K562 (cell line): ENCODE data around the gene DENND10. TPM values are rescaled to one million over a fixed set of nuclear protein-coding genes. Genes with fewer than 3 reads are reported as not detected.
A peak's percentile ranks its signal among the peaks of the same experiment; 100 is the strongest.

ENCODE experiments used
- BDP1 ChIP-seq: IDR thresholded peaks from 3 replicates; pipeline ENCODE4 v1.6.1; 2011; ENCODE audit not compliant: insufficient read length, insufficient read depth
- BRF1 ChIP-seq: IDR thresholded peaks from 3 replicates; pipeline ENCODE4 v1.6.1; 2011; ENCODE audit warnings: borderline replicate concordance, mild to moderate bottlenecking; ENCODE audit not compliant: insufficient read length; ENCODE audit errors: extremely low read depth
- CBX5 ChIP-seq: IDR thresholded peaks from 2 replicates; pipeline ENCODE4 v1.6.1; 2014; ENCODE audit warnings: low read depth, borderline replicate concordance
- CEBPG ChIP-seq, 3 experiments: fragments of 200-800 bp in 1 of 3; sonication (Bioruptor generic) in 1 of 3; sonication (generic) in 1 of 3; formaldehyde crosslinking in 1 of 3; IDR thresholded peaks in 2 of 3; conservative IDR thresholded peaks in 1 of 3; 2 replicates each; pipeline versions ENCODE4 v1.6.1 to v1.8.0; 2016 to 2022; ENCODE audit warnings: missing compliant biosample characterization in 2 of 3, missing genetic modification characterization in 2 of 3, mild to moderate bottlenecking in 1 of 3, missing genetic modification reagents in 1 of 3
- CXXC5 ChIP-seq: fragments of 250-450 bp; sonication (Bioruptor Pico); IDR thresholded peaks from 2 replicates; pipeline ENCODE4 v1.8.0; 2022; ENCODE audit warnings: inconsistent platforms, mild to moderate bottlenecking, moderate library complexity
- EHMT2 ChIP-seq: fragments of 450-650 bp; IDR thresholded peaks from 2 replicates; pipeline ENCODE4 v1.6.1; 2018; ENCODE audit warnings: antibody characterized with exemption
- EZH2 ChIP-seq: IDR thresholded peaks from 2 replicates; pipeline ENCODE4 v1.6.1; 2012; ENCODE audit warnings: low read depth, mild to moderate bottlenecking, inconsistent platforms, low read length, borderline replicate concordance
- HNRNPK ChIP-seq: fragments of 200-400 bp; formaldehyde crosslinking; IDR thresholded peaks from one replicate; pipeline ENCODE4 v1.6.1; 2018; ENCODE audit warnings: mild to moderate bottlenecking, low read depth, low read length; ENCODE audit not compliant: poor library complexity, severe bottlenecking
- ILF3 ChIP-seq: fragments of 450-650 bp; IDR thresholded peaks from 2 replicates; pipeline ENCODE4 v1.6.1; 2018; ENCODE audit warnings: antibody characterized with exemption, mild to moderate bottlenecking, moderate library complexity, borderline replicate concordance
- JUNB ChIP-seq: fragments of 450-650 bp; formaldehyde crosslinking; conservative IDR thresholded peaks from 2 replicates; pipeline ENCODE4 v1.4.0; 2020; ENCODE audit warnings: mild to moderate bottlenecking
- KDM1A ChIP-seq, 2 experiments: fragments of 450-650 bp; IDR thresholded peaks; 2 replicates each; pipeline ENCODE4 v1.6.1; 2016; ENCODE audit warnings: mild to moderate bottlenecking in 2 of 2
- KLF13 ChIP-seq: fragments of 450-650 bp; IDR thresholded peaks from 2 replicates; pipeline ENCODE4 v1.6.1; 2016; ENCODE audit warnings: missing genetic modification characterization, low read depth, mild to moderate bottlenecking, missing compliant biosample characterization, moderate library complexity, borderline replicate concordance
- L3MBTL2 ChIP-seq: fragments of 450-650 bp; IDR thresholded peaks from 2 replicates; pipeline ENCODE4 v1.6.1; 2016; ENCODE audit warnings: mild to moderate bottlenecking, moderate library complexity
- LEF1 ChIP-seq: fragments of 450-650 bp; IDR thresholded peaks from 2 replicates; pipeline ENCODE4 v1.6.1; 2016; ENCODE audit warnings: mild to moderate bottlenecking
- MCM5 ChIP-seq: fragments of 450-650 bp; IDR thresholded peaks from 2 replicates; pipeline ENCODE4 v1.6.1; 2016; ENCODE audit warnings: low read depth
- NFATC3 ChIP-seq: fragments of 450-650 bp; IDR thresholded peaks from 2 replicates; pipeline ENCODE4 v1.6.1; 2017; ENCODE audit warnings: mild to moderate bottlenecking
- PURB ChIP-seq: sonication (generic); formaldehyde crosslinking; IDR thresholded peaks from 2 replicates; pipeline ENCODE4 v1.9.0; 2021; ENCODE audit warnings: low read depth, mild to moderate bottlenecking, missing genetic modification reagents
- TEAD2 ChIP-seq: fragments of 450-650 bp; IDR thresholded peaks from 2 replicates; pipeline ENCODE4 v1.6.1; 2016; ENCODE audit warnings: missing genetic modification characterization, control low read depth, missing compliant biosample characterization
- WHSC1 ChIP-seq: IDR thresholded peaks from one replicate; pipeline ENCODE4 v1.6.1; 2012; ENCODE audit warnings: low read length, control low read depth, inconsistent platforms
- ZNF445 ChIP-seq: fragments of 250-450 bp; sonication (Bioruptor Pico); IDR thresholded peaks from 2 replicates; pipeline ENCODE4 v1.4.0; 2020; ENCODE audit warnings: low read depth, mild to moderate bottlenecking, moderate library complexity
- ZSCAN29 ChIP-seq: fragments of 450-650 bp; IDR thresholded peaks from 2 replicates; pipeline ENCODE4 v1.6.1; 2017
- polyA plus RNA-seq, 8 experiments: library from polyadenylated mRNA; depleted of rRNA in 4 of 8; stranded (reverse) in 5 of 8; unstranded in 3 of 8; fragments of >200 nt; fragmentation: Nextera tagmentation in 2 of 8; fragmentation: Illumina TruSeq in 1 of 8; extraction: Ambion mirVana in 2 of 8; extraction: Trizol in 1 of 8; gene quantifications; 2 replicates each; pipeline versions ENCODE4 v1.2.1 to v1.2.3, GENCODE V29; 2011 to 2014; ENCODE audit warnings: inconsistent platforms in 1 of 8, missing spikeins in 1 of 8
- total RNA-seq, 7 experiments: library from RNA; depleted of rRNA in 6 of 7; stranded (reverse); fragments of >200 nt in 6 of 7; fragmentation: Illumina TruSeq in 2 of 7; extraction: Trizol in 2 of 7; gene quantifications; 2 replicates each; pipeline versions ENCODE4 v1.2.1 to v1.2.3, GENCODE V29; 2011 to 2021; ENCODE audit warnings: low replicate concordance in 1 of 7
- TF ChIP-seq, protein P1 (sequence below): fragments of 250-450 bp; sonication (Bioruptor Pico); IDR thresholded peaks from 2 replicates; pipeline ENCODE4 v1.4.0; 2020
- TF ChIP-seq, protein P2 (sequence below): fragments of 250-450 bp; sonication (Bioruptor Pico); IDR thresholded peaks from 2 replicates; pipeline ENCODE4 v1.5.1; 2021; ENCODE audit warnings: mild to moderate bottlenecking
- TF ChIP-seq, protein P3 (sequence below), 2 experiments: IDR thresholded peaks in 1 of 2; conservative IDR thresholded peaks in 1 of 2; 2 replicates each; pipeline ENCODE4 v1.6.1; 2016; ENCODE audit warnings: low read depth in 2 of 2, mild to moderate bottlenecking in 1 of 2, missing compliant biosample characterization in 1 of 2, missing genetic modification characterization in 1 of 2, moderate library complexity in 1 of 2

DENND10 gene
- total and polyA plus RNA-seq, 9 of the 15 experiments (the other 6 are each of a cell fraction or from before 2014, with no cell fraction given), result 9.4 to 20.0 (median 12.5) TPM

DNA sequence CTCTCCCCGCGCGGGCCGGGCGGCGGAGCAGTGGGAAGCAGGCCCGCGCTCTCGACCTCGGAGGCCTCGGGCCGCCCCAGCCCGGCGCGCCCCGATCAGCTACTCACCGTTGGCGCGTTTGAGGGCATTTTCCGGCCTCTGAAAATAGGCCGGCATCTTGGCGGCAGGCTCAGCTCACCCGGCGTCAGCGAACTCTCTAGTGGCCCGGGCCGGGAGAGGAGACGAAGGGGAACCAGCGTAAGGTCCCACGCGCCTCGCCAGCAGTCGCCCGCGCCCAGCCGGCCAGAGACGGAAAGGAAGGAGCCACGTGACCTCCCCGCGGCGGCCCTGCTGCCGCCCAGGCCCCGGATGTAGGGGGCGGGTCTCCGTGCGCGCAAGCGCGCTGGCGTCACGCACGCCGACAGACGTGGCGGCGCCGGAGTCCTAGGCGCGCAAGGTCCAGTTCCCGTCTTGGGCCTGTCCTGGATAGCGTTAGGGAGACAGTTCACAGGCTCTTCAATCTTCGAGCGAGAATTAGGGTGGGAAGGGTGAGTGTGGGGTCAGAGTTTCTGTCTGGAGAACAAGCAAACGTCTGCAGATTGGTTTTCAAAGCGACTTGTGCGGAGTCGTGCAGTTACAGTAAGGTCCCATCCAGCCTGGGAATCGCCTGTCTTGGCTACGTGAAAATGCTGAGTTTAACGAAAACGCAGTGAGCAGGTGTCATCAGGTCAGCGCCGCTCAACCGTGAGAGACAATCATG, 23.2 kb upstream of the DENND10 start, which contains the start of gene EIF3A (continued):
- TF ChIP-seq, protein P1, sequence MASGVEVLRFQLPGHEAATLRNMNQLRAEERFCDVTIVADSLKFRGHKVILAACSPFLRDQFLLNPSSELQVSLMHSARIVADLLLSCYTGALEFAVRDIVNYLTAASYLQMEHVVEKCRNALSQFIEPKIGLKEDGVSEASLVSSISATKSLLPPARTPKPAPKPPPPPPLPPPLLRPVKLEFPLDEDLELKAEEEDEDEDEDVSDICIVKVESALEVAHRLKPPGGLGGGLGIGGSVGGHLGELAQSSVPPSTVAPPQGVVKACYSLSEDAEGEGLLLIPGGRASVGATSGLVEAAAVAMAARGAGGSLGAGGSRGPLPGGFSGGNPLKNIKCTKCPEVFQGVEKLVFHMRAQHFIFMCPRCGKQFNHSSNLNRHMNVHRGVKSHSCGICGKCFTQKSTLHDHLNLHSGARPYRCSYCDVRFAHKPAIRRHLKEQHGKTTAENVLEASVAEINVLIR (CRISPR knock-in tag), result 0 out of 2 replicates have a peak, but pooled peaks have one; percentile 28
- TF ChIP-seq KDM1A (IDR thresholded peaks at IDR 0.05) (no peak), WHSC1 (no peak), EHMT2 (no peak), CEBPG (CRISPR knock-in tag; IDR thresholded peaks at IDR 0.05) (no peak), CEBPG (tag; conservative IDR thresholded peaks at IDR 0.05 in 1 of 2, IDR thresholded peaks at IDR 0.05 in 1 of 2) (no peak), LEF1 (no peak), JUNB (CRISPR knock-in tag) (no peak), MCM5 (no peak), ZNF445 (CRISPR knock-in tag) (no peak), BDP1 (no peak), L3MBTL2 (peak; percentile 93), ZSCAN29 (no peak), BRF1 (no peak), ILF3 (no peak), TEAD2 (tag) (no peak), NFATC3 (no peak), KLF13 (no peak), HNRNPK (no peak), EZH2 (no peak), CXXC5 (CRISPR knock-in tag) (peak; percentile 88), PURB (no peak), CBX5 (no peak)
- TF ChIP-seq, protein P2, sequence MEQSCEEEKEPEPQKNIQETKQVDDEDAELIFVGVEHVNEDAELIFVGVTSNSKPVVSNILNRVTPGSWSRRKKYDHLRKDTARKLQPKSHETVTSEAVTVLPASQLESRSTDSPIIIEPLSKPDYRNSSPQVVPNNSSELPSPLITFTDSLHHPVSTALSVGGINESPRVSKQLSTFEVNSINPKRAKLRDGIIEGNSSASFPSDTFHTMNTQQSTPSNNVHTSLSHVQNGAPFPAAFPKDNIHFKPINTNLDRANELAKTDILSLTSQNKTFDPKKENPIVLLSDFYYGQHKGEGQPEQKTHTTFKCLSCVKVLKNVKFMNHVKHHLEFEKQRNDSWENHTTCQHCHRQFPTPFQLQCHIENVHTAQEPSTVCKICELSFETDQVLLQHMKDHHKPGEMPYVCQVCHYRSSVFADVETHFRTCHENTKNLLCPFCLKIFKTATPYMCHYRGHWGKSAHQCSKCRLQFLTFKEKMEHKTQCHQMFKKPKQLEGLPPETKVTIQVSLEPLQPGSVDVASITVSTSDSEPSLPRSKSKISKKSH, result no peak
- TF ChIP-seq, protein P3, sequence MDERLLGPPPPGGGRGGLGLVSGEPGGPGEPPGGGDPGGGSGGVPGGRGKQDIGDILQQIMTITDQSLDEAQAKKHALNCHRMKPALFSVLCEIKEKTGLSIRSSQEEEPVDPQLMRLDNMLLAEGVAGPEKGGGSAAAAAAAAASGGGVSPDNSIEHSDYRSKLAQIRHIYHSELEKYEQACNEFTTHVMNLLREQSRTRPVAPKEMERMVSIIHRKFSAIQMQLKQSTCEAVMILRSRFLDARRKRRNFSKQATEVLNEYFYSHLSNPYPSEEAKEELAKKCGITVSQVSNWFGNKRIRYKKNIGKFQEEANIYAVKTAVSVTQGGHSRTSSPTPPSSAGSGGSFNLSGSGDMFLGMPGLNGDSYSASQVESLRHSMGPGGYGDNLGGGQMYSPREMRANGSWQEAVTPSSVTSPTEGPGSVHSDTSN (CRISPR knock-in tag; IDR thresholded peaks at IDR 0.05; ENCODE audit: low read depth), result no peak
- TF ChIP-seq, protein P3 (tag; conservative IDR thresholded peaks at IDR 0.05; ENCODE audit: low read depth), result no peak
